NB4 (cell line): Measurements from ENCODE around the gene VPS54.

ENCODE experiments used
- CTCF ChIP-seq: IDR thresholded peaks from one replicate; pipeline ENCODE4 v1.5.1; 2012; ENCODE audit warnings: low read depth, low read length
- MAX ChIP-seq: IDR thresholded peaks from 2 replicates; pipeline ENCODE4 v1.6.1; 2011; ENCODE audit warnings: low read depth, low read length
- POLR2A ChIP-seq: IDR thresholded peaks from 2 replicates; pipeline ENCODE4 v1.6.1; 2011; ENCODE audit warnings: mild to moderate bottlenecking; ENCODE audit not compliant: insufficient read length; ENCODE audit errors: extremely low read depth

- TF ChIP-seq CTCF (no peak), POLR2A (no peak), MAX (no peak)
Measured at GRCh38 chr2:63888053-63888452, 131.2 kb downstream of the VPS54 start.
